ENCODE measurements around the gene PCGF1.

The PCGF1 gene

GRCh38 chr2:74507145-74507925 lies at the start of gene PCGF1:
Gene PCGF1 (minus strand): TSS chr2:74507695. CDS start chr2:74507668, 27 bp downstream.
- peak; percentile 98 to 99 (median 99) for DNase-seq (ENCODE audit: low read depth in 4 of 4, low spot score in 1 of 4)

GRCh38 chr2:74556831-74557370 lies 49.4 kb upstream of the PCGF1 start:
- no peak for DNase-seq (ENCODE audit: low read depth in 4 of 4, low spot score in 1 of 4)

- no peak for DNase-seq (ENCODE audit: low read depth in 4 of 4, low spot score in 1 of 4)
These were observed 48.7 kb upstream of the PCGF1 start for GRCh38 chr2:74556159-74556558.

- no peak for DNase-seq (ENCODE audit: low read depth in 4 of 4, low spot score in 1 of 4)
These were observed 48.2 kb upstream of the PCGF1 start for GRCh38 chr2:74555610-74556103.

GRCh38 chr2:74554820-74555531 lies 47.5 kb upstream of the PCGF1 start:
- DNase-seq (ENCODE audit: low read depth in 4 of 4, low spot score in 1 of 4) = peak in 1 of 4 experiments; percentile 22

GRCh38 chr2:74553892-74554819 lies 46.7 kb upstream of the PCGF1 start, which contains the start of the genes DOK1 and LOXL3:
Gene DOK1 (plus strand): TSS chr2:74554720. CDS start chr2:74554755, 35 bp downstream.
Gene LOXL3 (minus strand): TSS chr2:74553942. CDS start chr2:74552634, 1,308 bp downstream.
- peak; percentile 62 to 84 (median 75) for DNase-seq (ENCODE audit: low read depth in 4 of 4, low spot score in 1 of 4)

- DNase-seq (ENCODE audit: low read depth in 4 of 4, low spot score in 1 of 4) = no peak
These were observed 45.7 kb upstream of the PCGF1 start for GRCh38 chr2:74552914-74553811.

- DNase-seq (ENCODE audit: low read depth in 4 of 4, low spot score in 1 of 4) = no peak
These were observed 44.7 kb upstream of the PCGF1 start for GRCh38 chr2:74551942-74552913.

- no peak for DNase-seq (ENCODE audit: low read depth in 4 of 4, low spot score in 1 of 4)
These were observed 44.0 kb upstream of the PCGF1 start for GRCh38 chr2:74551530-74551929.

- no peak for DNase-seq (ENCODE audit: low read depth in 4 of 4, low spot score in 1 of 4)
These were observed 42.7 kb upstream of the PCGF1 start for GRCh38 chr2:74550231-74550630.

GRCh38 chr2:74548900-74549826 lies 41.7 kb upstream of the PCGF1 start:
- no peak for DNase-seq (ENCODE audit: low read depth in 4 of 4, low spot score in 1 of 4)

GRCh38 chr2:74548285-74548899 lies 40.9 kb upstream of the PCGF1 start:
- no peak for DNase-seq (ENCODE audit: low read depth in 4 of 4, low spot score in 1 of 4)

GRCh38 chr2:74546004-74546403 lies 38.5 kb upstream of the PCGF1 start:
- DNase-seq (ENCODE audit: low read depth in 4 of 4, low spot score in 1 of 4) = no peak

- no peak for DNase-seq (ENCODE audit: low read depth in 4 of 4, low spot score in 1 of 4)
These were observed 37.1 kb upstream of the PCGF1 start for GRCh38 chr2:74544634-74545033.

GRCh38 chr2:74542978-74543377 lies 35.5 kb upstream of the PCGF1 start:
- no peak for DNase-seq (ENCODE audit: low read depth in 4 of 4, low spot score in 1 of 4)

- no peak for DNase-seq (ENCODE audit: low read depth in 4 of 4, low spot score in 1 of 4)
These were observed 32.8 kb upstream of the PCGF1 start for GRCh38 chr2:74540291-74540690.

GRCh38 chr2:74538881-74539339 lies 31.4 kb upstream of the PCGF1 start:
- no peak for DNase-seq (ENCODE audit: low read depth in 4 of 4, low spot score in 1 of 4)

Measured in stimulated activated CD4-positive, alpha-beta T cell treated with anti-CD3 and anti-CD28 coated beads, Interleukin-1b, Interleukin-23, amount 100 ng/mL, for 24 hours (primary cell).